K562 (cell line): ENCODE data around the gene EIF4G1. TPM values are rescaled to one million over a fixed set of nuclear protein-coding genes. Genes with fewer than 3 reads are reported as not detected.

Source experiments
- ATAC-seq: fragments of 200-7000 bp; cut with Tn5 transposase; 3 replicates; pipeline ENCODE4 v1.9.1; 2020; ENCODE audit warnings: moderate library complexity
- BruUV-seq: library from RNA; stranded (reverse); fragments of 400-500 nt; replicated peaks from 2 replicates; lab custom pipeline; 2021; lab: Mats Ljungman, UMichigan
- CTCF ChIA-PET: fragments of 300-600 bp; formaldehyde crosslinking; extraction: SDS; loops from one replicate; lab custom pipeline; 2021; ENCODE audit warnings: low intra/inter-chr PET ratio; lab: Yijun Ruan, JAX
- POLR2A ChIA-PET: fragments of 300-600, 350-650 bp; sonication (Branson Sonifier 250); formaldehyde crosslinking; extraction: SDS; loops from one replicate; lab custom pipeline; 2021; ENCODE audit warnings: antibody characterized with exemption, inconsistent platforms; lab: Yijun Ruan, JAX
- DNase-seq, 4 experiments: peaks; one replicate each; pipeline versions ENCODE4 v3.0.0 to v3.0.0-alpha.2; 2011 to 2018; ENCODE audit warnings: low spot score in 3 of 4, mixed read lengths in 3 of 4; ENCODE audit errors: extremely low read depth in 1 of 4
- FAIRE-seq: peaks from 2 replicates; lab custom pipeline; 2011; peaks lifted over from hg19 to GRCh38; lab: Jason Lieb, UNC
- H2AFZ ChIP-seq: 2 replicates; pipeline ENCODE4 v1.6.0; 2011; ENCODE audit warnings: low read depth, low read length, control low read depth, inconsistent platforms
- H3K27ac ChIP-seq: fragments of 200-600 bp; 3 replicates; pipeline ENCODE4 v1.8.0; 2011; ENCODE audit warnings: low read depth, mild to moderate bottlenecking, control low read depth, inconsistent platforms, low read length, moderate library complexity, mixed read lengths; ENCODE audit errors: extremely low read depth
- H3K27me3 ChIP-seq, 2 experiments: fragments of 300-600 bp in 1 of 2; 2 replicates in 1 of 2; 3 replicates in 1 of 2; pipeline versions ENCODE4 v1.6.0 to v1.8.0; 2011; ENCODE audit warnings: inconsistent platforms in 2 of 2, low read length in 2 of 2, mild to moderate bottlenecking in 1 of 2, mixed read lengths in 1 of 2, moderate library complexity in 1 of 2; ENCODE audit not compliant: control insufficient read depth in 2 of 2, insufficient read depth in 2 of 2
- H3K36me3 ChIP-seq: fragments of 300-600 bp; 3 replicates; pipeline ENCODE4 v1.8.0; 2011; ENCODE audit warnings: mild to moderate bottlenecking, low read length, inconsistent platforms; ENCODE audit not compliant: control insufficient read depth, insufficient read depth
- H3K4me1 ChIP-seq, 2 experiments: fragments of 200-600 bp in 1 of 2; replicated peaks in 1 of 2; 2 replicates in 1 of 2; 3 replicates in 1 of 2; pipeline versions ENCODE4 v1.5.1 to v1.8.0; 2011; ENCODE audit warnings: inconsistent platforms in 2 of 2, low read length in 2 of 2, mild to moderate bottlenecking in 1 of 2, mixed read lengths in 1 of 2, moderate library complexity in 1 of 2; ENCODE audit not compliant: control insufficient read depth in 2 of 2, insufficient read depth in 2 of 2
- H3K4me2 ChIP-seq: 2 replicates; pipeline ENCODE4 v1.6.1; 2011; ENCODE audit warnings: low read length, control low read depth, inconsistent platforms, mixed read lengths; ENCODE audit not compliant: insufficient read depth
- H3K4me3 ChIP-seq: fragments of 200-600 bp; sonication (generic), shearing (Covaris generic); 2 replicates; pipeline ENCODE4 v1.5.1; 2016; ENCODE audit warnings: control low read depth, inconsistent platforms
- H3K79me2 ChIP-seq: fragments of 200-600 bp; 3 replicates; pipeline ENCODE4 v1.8.0; 2011; ENCODE audit warnings: low read length, inconsistent platforms; ENCODE audit not compliant: control insufficient read depth, insufficient read depth
- H3K9ac ChIP-seq, 2 experiments: 2 replicates each; pipeline versions ENCODE4 v1.6.0 to v1.6.1; 2011; ENCODE audit warnings: low read depth in 2 of 2, low read length in 2 of 2, control low read depth in 1 of 2, inconsistent platforms in 1 of 2, mild to moderate bottlenecking in 1 of 2, mixed read lengths in 1 of 2; ENCODE audit not compliant: insufficient read depth in 1 of 2
- H3K9me1 ChIP-seq: one replicate; pipeline ENCODE4 v1.6.0; 2011; ENCODE audit warnings: inconsistent platforms, mild to moderate bottlenecking, low read length, moderate library complexity; ENCODE audit not compliant: control insufficient read depth, insufficient read depth
- H3K9me3 ChIP-seq: replicated peaks from 2 replicates; pipeline ENCODE4 v1.5.1; 2011; ENCODE audit warnings: low read depth, low read length, inconsistent platforms; ENCODE audit not compliant: control insufficient read depth, insufficient read depth
- H4K20me1 ChIP-seq: replicated peaks from 2 replicates; pipeline ENCODE4 v1.6.1; 2011; ENCODE audit warnings: low read length, inconsistent platforms, mixed read lengths; ENCODE audit not compliant: control insufficient read depth, insufficient read depth
- CEBPG ChIP-seq, 3 experiments: fragments of 200-800 bp in 1 of 3; sonication (Bioruptor generic) in 1 of 3; sonication (generic) in 1 of 3; formaldehyde crosslinking in 1 of 3; IDR thresholded peaks in 2 of 3; conservative IDR thresholded peaks in 1 of 3; 2 replicates each; pipeline versions ENCODE4 v1.6.1 to v1.8.0; 2016 to 2022; ENCODE audit warnings: missing compliant biosample characterization in 2 of 3, missing genetic modification characterization in 2 of 3, mild to moderate bottlenecking in 1 of 3, missing genetic modification reagents in 1 of 3
- DNMT1 ChIP-seq: fragments of 450-650 bp; IDR thresholded peaks from 2 replicates; pipeline ENCODE4 v1.6.1; 2016; ENCODE audit warnings: antibody characterized with exemption, mild to moderate bottlenecking
- MCM3 ChIP-seq: fragments of 450-650 bp; IDR thresholded peaks from 2 replicates; pipeline ENCODE4 v1.6.1; 2016
- NR2C1 ChIP-seq, 2 experiments: fragments of 450-650 bp; IDR thresholded peaks; 2 replicates each; pipeline ENCODE4 v1.6.1; 2017; ENCODE audit warnings: mild to moderate bottlenecking in 2 of 2, antibody characterized with exemption in 1 of 2, inconsistent platforms in 1 of 2, missing compliant biosample characterization in 1 of 2, missing genetic modification characterization in 1 of 2
- RBBP5 ChIP-seq: fragments of 200-600 bp; sonication (generic); IDR thresholded peaks from 2 replicates; pipeline ENCODE4 v1.6.1; 2012; ENCODE audit warnings: borderline replicate concordance, mild to moderate bottlenecking, low read length, control low read depth, inconsistent platforms; ENCODE audit not compliant: insufficient read depth, poor library complexity, severe bottlenecking
- TOE1 ChIP-seq, 2 experiments: fragments of 450-650 bp in 1 of 2; sonication (generic) in 1 of 2; formaldehyde crosslinking in 1 of 2; IDR thresholded peaks; 2 replicates each; pipeline versions ENCODE4 v1.7.1 to v1.8.0; 2016 to 2022; ENCODE audit warnings: borderline replicate concordance in 2 of 2, mild to moderate bottlenecking in 2 of 2, antibody characterized with exemption in 1 of 2, inconsistent platforms in 1 of 2, low read depth in 1 of 2, missing genetic modification reagents in 1 of 2, moderate library complexity in 1 of 2
- YY1 ChIP-seq, 3 experiments: IDR thresholded peaks; 2 replicates each; pipeline ENCODE4 v1.6.1; 2011; ENCODE audit warnings: low read length in 2 of 3, mild to moderate bottlenecking in 2 of 3, moderate library complexity in 2 of 3, borderline replicate concordance in 1 of 3, control low read depth in 1 of 3, low read depth in 1 of 3; ENCODE audit not compliant: insufficient read depth in 3 of 3, insufficient replicate concordance in 2 of 3, control insufficient read depth in 1 of 3, insufficient read length in 1 of 3; ENCODE audit errors: extremely low read depth in 1 of 3
- ZBTB8A ChIP-seq: fragments of 450-650 bp; IDR thresholded peaks from 2 replicates; pipeline ENCODE4 v1.6.1; 2018; ENCODE audit warnings: mild to moderate bottlenecking, moderate library complexity; ENCODE audit not compliant: partially characterized antibody
- ZC3H11A ChIP-seq: IDR thresholded peaks from 2 replicates; pipeline ENCODE4 v1.6.1; 2012; ENCODE audit warnings: low read depth, low read length, improper control_type of control experiment
- ZNF316 ChIP-seq: fragments of 450-650 bp; IDR thresholded peaks from 2 replicates; pipeline ENCODE4 v1.6.1; 2016
- WGBS: fragments of 100-300 bp; shearing (Covaris generic); methylation state at CpG from one replicate; pipeline ENCODE4 v1.1.6; 2016; ENCODE audit warnings: low coverage, mixed read lengths; ENCODE audit not compliant: insufficient coverage; ENCODE audit errors: missing lambda C conversion rate; 5-methylcytosine and 5-hydroxymethylcytosine counted together
- in situ Hi-C: fragments of 300-500 bp; cut with MboI; formaldehyde crosslinking; loops from 4 replicates; pipeline ENCODE4 v1.15.0; 2018; ENCODE audit warnings: inconsistent platforms, mixed read lengths
- intact Hi-C: fragments of 100-400 bp; cut with micrococcal nuclease; formaldehyde crosslinking; loops from 2 replicates; pipeline ENCODE4 v1.14.2; 2022
- polyA plus RNA-seq, 8 experiments: library from polyadenylated mRNA; depleted of rRNA in 4 of 8; stranded (reverse) in 5 of 8; unstranded in 3 of 8; fragments of >200 nt; fragmentation: Nextera tagmentation in 2 of 8; fragmentation: Illumina TruSeq in 1 of 8; extraction: Ambion mirVana in 2 of 8; extraction: Trizol in 1 of 8; gene quantifications; 2 replicates each; pipeline versions ENCODE4 v1.2.1 to v1.2.3, GENCODE V29; 2011 to 2014; ENCODE audit warnings: inconsistent platforms in 1 of 8, missing spikeins in 1 of 8
- total RNA-seq, 7 experiments: library from RNA; depleted of rRNA in 6 of 7; stranded (reverse); fragments of >200 nt in 6 of 7; fragmentation: Illumina TruSeq in 2 of 7; extraction: Trizol in 2 of 7; gene quantifications; 2 replicates each; pipeline versions ENCODE4 v1.2.1 to v1.2.3, GENCODE V29; 2011 to 2021; ENCODE audit warnings: low replicate concordance in 1 of 7

Gene EIF4G1
- total and polyA plus RNA-seq, 9 of the 15 experiments (the other 6 are each of a cell fraction or from before 2014, with no cell fraction given) = 4.6 to 505 (median 155) TPM

- intact Hi-C loops = loop anchor here (5.0 kb wide), 1 partner anchor 123 kb away; the partner anchor contains the start of gene AP2M1
- Histone ChIP-seq H3K9me1 (no peaks in the 10 kb centered on the region), H3K4me1 (peaks cover 7 to 21% of the 10 kb centered on the region in 2 experiments; a peak in 4 of 5 replicates), H4K20me1 (no peaks in the 10 kb centered on the region; the same call in 1 of the 2 replicates), H2AFZ (no peak overlapping the region), H3K4me3 (no peak overlapping the region), H3K27me3 (peaks cover 13 to 21% of the 10 kb centered on the region in 2 experiments; a peak in 4 of 5 replicates), H3K4me2 (no peak overlapping the region), H3K79me2 (peaks cover 18% of the 10 kb centered on the region), H3K36me3 (peaks cover 10% of the 10 kb centered on the region), H3K9me3 (no peaks in the 10 kb centered on the region), H3K9ac (no peak overlapping the region), H3K27ac (no peak overlapping the region)
- ATAC-seq (no peak), DNase-seq (no peak), FAIRE-seq (no peak)
- in situ Hi-C loops = no loop called here
- CTCF ChIA-PET = no interaction called here
- BruUV-seq = no TSS peak
- WGBS = 28% methylated on average over 3 of the region's 3 CpGs
- no peak for TF ChIP-seq MCM3
- TF ChIP-seq ZC3H11A = no peak
- TF ChIP-seq YY1 (IDR thresholded peaks at IDR 0.05; ENCODE audit: borderline replicate concordance in 1 of 3, control insufficient read depth in 1 of 3, extremely low read depth in 1 of 3, insufficient read depth in 3 of 3, insufficient read length in 1 of 3, insufficient replicate concordance in 2 of 3, low read depth in 1 of 3, low read length in 2 of 3) = no peak
- no peak for TF ChIP-seq NR2C1 (IDR thresholded peaks at IDR 0.05)
- TF ChIP-seq NR2C1 (tag; IDR thresholded peaks at IDR 0.05) = no peak
- TF ChIP-seq DNMT1 = no peak
- TF ChIP-seq RBBP5 = no peak
- no peak for TF ChIP-seq ZBTB8A
- TF ChIP-seq TOE1 (IDR thresholded peaks at IDR 0.05; ENCODE audit: borderline replicate concordance) = no peak
- no peak for TF ChIP-seq TOE1 (CRISPR knock-in tag; IDR thresholded peaks at IDR 0.05; ENCODE audit: borderline replicate concordance, low read depth)
- TF ChIP-seq CEBPG (CRISPR knock-in tag; IDR thresholded peaks at IDR 0.05) = no peak
- no peak for TF ChIP-seq CEBPG (tag; conservative IDR thresholded peaks at IDR 0.05 in 1 of 2, IDR thresholded peaks at IDR 0.05 in 1 of 2)
- no peak for TF ChIP-seq ZNF316
- TF ChIP-seq, all 486 proteins: peak for 0
- POLR2A ChIA-PET = interaction anchor here (1.3 kb wide), 1 partner anchor 13 kb away, joined by 3 read pairs; no protein-coding TSS in a partner anchor
Observed at GRCh38 chr3:184295771-184296170, 18.6 kb upstream of the EIF4G1 start.
